Fibroblast of upper back skin (primary cell): ENCODE data around the gene SEL1L2.

Experiments
- DNase-seq: peaks from one replicate; pipeline ENCODE4 v3.0.0-alpha.2; 2013

The SEL1L2 gene

GRCh38 chr20:13929836-13930235, 60.6 kb downstream of the SEL1L2 start:
- DNase-seq: no peak

DNA sequence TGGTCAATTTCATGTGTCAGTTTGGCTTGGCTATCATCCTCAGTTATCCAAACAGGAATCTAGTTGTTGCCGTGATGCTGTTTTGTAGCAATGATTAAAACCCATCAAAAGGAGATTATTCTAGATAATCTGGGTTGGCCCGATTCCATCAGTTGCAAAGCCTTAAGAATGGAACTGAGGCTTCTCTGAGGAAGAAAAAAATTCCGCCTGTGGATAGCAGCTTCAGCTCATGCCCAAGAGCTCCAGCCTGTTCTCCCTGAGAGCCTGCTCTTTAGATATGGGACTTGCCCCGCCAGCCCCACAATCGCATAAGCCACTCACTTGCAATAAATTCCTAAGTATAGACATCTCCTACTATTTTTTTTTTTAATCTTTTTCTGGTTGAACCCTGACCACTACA, 61.5 kb downstream of the SEL1L2 start:
- DNase-seq: no peak

DNA sequence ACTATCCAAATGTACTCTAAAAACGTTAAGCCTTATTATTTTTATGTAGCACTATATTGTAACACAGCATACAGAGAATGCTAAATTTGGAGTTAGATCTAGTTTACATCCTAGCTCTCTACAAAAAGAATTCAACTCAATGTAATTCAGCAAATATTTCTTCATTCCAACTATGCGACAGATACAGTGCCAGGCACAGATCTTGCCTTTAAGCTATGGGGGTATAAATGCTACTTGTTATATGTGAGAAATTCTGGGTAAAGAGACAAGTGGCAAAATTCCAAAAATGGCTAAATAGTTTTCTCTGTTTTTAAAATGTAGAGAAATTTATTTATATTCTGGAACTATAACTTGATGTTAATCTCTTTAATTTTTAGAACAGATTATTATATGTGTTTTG, 63.2 kb downstream of the SEL1L2 start:
- no peak for DNase-seq

DNA sequence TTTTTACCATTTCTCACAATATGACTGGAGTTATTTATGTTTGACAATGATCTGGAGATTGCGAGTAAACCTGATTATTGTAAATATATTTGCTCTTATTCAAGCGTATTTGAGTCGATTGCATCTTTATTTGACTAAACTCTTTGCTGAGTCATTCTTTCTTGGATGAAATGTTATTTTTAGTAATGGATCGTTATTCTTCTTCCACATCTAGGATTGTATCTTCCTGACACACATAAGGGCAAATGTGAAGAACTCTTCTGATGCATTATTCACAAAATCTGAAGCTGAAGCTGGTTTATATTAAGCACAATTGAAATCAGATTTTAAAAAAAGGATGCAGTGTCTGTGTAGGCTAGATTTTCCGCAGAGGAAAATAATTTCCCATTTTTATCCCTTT, 68.2 kb downstream of the SEL1L2 start:
- peak; percentile 3 for DNase-seq

- DNase-seq: no peak
These were observed 75.1 kb downstream of the SEL1L2 start for GRCh38 chr20:13915284-13915683.

GRCh38 chr20:13913572-13913971, 76.8 kb downstream of the SEL1L2 start:
- DNase-seq: no peak

DNA sequence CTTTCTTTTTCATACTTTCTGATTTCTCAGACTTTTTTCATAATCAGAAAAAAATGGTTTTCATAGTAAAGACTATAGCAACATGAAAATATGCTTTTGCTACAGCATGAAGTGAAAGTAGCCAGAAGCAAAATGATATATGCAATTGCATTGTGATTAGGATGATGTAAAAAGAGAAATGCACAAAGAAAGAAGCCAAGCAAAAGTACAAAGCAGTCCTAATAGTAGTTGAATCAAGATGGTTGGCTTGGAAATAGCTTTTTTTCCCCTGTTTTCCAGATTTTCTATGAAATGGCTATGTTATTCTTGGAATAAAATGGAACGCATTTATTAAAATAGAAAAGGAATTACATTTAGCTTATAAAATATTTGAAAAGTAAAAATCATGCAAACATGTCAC, 77.3 kb downstream of the SEL1L2 start:
- no peak for DNase-seq

DNA sequence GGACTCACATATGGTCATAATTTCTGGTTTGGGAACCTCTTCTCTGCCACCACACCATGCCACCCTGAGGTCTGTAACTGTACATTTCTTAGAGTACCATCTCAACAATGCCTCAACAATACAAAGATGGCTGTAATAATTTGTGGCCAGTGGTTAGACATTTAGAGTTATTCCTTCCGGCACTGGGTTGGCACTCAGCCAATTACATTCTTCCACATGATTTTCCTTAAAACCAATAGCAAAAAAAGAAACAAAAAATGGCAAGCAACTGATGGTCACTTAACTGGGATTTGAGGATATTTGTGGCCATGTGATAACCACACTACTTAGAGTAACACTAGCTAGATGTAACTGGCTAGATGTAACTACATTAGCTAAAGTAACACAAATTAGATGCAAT, 79.9 kb downstream of the SEL1L2 start:
- DNase-seq: peak; percentile 17

GRCh38 chr20:13909067-13909466, 81.3 kb downstream of the SEL1L2 start:
- no peak for DNase-seq

DNA sequence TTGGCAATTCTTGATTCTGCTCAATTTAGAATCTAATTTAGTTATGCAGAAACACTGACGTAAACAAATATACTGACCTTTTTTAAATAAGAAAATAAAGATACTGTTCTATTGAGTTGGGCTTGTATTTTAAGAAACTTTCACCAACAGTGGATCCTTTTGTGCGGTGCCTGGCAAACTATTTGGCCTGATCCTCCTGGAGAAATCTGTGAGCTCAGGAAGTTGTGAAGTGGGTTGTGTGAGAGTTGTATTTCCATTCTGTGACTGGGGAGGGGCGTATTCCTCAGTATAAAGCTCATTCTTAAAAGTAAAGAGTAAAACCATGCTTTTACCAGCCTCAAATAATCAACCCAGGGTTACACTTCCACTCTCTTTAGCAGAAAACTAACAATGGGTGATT, 85.6 kb downstream of the SEL1L2 start:
- DNase-seq: no peak

DNA sequence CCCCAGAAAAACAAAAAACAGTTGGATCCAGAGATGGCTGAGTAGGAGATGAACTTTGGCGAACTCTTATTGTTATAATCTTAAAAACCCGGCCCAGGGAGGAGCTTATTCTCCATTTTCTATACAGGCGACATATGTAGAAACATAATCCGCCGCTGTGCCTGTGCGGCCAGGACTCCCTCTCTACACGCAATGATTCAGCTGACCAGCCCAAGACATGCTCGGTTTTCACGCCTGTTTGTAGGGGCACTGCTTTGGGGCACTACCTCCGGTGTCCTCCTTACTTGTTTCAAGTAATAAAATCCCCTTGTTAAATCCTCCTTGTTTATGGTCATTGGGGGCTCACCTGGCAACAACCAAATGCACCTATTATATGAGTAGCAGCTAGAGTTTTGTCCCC, 89.9 kb downstream of the SEL1L2 start:
- no peak for DNase-seq

GRCh38 chr20:13898012-13898612, 92.3 kb downstream of the SEL1L2 start:
- no peak for DNase-seq

DNA sequence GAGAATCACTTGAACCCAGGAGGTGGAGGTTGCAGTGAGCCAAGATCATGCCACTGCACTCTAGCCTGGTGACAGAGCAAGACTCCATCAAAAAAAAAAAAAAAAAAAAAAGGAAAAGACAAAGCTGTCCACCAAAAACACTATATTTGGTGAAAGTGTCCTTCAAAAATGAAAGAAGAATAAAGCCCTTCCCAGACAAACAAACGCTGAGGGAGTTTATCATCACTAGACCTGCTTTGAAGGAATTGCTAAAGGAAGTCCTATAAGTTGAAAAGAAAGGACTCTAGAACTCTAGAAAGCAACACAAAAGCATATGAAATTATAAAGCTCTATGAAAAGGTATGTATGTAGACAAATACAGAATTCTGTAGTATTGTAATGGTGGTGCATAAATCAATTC, 98.8 kb downstream of the SEL1L2 start:
- DNase-seq: no peak

GRCh38 chr20:13884803-13885202, 105.6 kb downstream of the SEL1L2 start:
- DNase-seq: no peak

DNA sequence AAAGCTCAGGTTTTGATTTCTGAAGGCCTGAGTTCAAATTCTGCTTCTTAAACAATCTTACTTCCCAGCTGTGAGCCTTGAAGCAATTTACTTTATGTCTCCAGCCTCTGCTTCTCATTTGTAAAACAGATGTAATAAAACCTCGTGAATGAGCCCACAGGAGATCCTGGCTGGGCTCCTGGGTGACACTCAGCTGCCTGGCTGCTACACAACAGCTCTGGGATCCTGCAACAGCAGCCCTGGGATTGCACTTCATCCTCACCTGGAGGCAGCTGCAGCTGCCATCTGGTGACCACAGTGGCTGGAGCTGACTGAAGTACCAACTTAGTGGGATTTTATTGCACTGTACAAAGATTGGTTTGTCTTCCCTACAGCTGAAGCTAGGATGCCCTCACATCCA, 107.0 kb downstream of the SEL1L2 start:
- DNase-seq: no peak

GRCh38 chr20:13878566-13878965, 111.8 kb downstream of the SEL1L2 start:
- no peak for DNase-seq

DNA sequence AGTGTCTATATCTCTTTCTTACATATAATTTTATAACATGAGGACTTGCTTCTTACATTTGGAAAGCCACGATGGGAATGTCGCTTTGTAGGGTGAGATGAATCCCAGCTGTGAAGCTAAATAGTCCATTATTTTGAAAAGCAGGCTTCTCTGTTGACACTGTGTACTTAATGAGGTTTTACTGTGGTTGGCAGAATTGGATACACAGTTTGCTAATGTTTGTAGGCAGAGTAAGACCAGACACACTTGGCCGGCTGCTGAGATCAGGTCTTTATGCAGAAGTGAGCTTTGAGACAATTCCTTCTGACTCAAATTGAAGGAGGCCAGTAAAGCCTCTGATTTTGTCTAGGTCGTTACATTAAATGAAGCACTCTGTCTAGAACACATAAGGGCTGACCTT, 112.6 kb downstream of the SEL1L2 start:
- DNase-seq: no peak

DNA sequence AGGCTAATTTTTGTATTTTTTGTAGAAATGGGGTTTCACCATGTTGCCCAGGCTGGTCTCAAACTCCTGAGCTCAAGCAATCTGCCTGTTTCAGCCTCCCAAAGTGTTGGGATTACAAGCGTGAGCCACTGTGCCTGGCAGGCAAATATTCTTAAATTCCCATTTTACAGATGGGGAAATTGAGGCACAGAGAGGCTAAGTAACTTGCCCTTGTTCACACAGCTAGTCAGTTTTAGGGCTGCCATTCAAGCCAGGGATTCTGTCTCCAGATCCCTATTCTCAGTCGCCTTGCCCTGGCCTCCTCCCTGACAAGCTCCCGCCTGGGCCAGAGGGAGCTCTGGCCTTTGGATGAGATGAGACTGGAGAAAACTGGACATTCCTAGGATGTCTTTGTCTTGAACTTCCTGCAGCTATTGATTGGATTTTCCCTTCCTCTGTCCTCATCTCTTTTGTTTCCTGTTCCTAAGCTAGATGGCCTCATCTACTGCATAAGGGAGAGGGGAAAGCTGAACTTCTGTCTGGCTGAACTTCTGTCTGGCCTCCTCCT, 115.1 kb downstream of the SEL1L2 start:
- DNase-seq: no peak

DNA sequence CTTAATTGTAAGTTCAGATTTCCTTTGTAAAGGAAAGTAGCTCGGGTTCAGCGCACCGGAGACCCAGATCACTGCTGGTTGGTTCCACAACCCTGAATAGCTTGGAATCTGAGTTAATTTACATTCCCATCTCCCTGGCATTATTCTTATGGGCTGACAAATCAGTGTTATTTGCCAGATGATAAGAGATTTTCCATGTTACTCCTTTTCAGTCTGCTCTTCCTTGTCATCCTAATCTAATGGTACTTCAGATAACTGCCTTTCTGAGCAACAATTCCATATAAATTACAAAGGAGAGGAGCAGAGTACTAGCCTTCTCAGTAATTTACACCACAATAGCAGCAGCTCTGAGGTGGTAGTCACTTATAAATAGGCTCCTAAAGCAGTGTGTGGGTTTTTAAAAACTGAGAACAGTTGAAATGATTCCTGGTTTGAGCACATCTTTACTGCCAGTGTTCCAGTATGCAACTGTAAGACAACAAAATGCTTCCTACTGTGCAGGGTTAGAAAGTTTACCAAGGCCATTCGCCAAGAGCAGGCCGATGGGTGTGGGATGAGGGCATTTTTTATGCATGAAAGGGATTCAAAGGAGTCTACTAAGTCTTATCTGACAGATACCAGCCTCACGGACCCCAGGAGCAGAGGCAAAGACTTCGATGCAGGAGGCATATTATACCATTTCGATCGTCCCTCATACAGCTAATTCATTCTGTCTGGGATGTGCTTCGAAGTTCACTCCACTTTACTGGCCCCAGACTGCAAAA, 115.8 kb downstream of the SEL1L2 start:
- DNase-seq: no peak

DNA sequence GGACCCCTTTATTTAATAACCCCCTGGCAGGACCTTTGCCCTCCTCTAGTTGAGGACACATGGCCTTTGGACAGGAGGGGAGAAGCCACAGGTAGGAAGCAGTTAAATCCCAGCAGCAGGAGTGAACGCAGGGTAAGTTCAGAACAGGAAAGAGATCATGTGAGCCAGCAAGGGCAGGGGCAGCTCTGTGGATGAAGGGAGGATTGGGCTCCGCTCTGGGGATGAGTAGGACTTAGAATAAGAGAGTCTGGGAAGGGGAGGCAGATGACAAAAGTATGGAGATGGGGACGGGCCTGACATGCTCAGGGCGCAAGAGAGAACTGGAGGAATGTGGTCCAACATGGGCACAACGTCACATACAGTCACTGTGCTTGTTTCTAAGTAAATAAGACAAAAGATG, 116.6 kb downstream of the SEL1L2 start:
- DNase-seq: no peak

- no peak for DNase-seq
These were observed 120.2 kb downstream of the SEL1L2 start for GRCh38 chr20:13870170-13870748.

DNA sequence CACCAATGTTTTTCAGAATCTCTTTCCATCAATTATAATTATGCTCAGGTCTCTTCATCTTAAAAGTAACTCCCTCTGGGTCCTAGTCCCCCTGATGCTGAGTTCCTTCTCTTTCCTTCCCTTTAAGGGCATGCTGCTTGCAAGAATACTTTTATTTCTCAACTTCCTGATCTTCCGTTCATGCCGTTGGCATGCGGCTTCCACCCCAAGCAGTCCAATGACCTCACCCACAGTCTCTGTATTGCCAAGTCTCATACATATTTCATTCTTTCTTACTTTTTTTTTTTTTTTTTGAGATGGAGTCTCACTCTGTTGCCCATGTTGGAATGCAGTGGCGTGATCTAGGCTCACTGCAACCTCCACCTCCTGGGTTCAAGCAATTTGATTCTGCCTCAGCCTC, 122.1 kb downstream of the SEL1L2 start:
- peak; percentile 89 for DNase-seq

DNA sequence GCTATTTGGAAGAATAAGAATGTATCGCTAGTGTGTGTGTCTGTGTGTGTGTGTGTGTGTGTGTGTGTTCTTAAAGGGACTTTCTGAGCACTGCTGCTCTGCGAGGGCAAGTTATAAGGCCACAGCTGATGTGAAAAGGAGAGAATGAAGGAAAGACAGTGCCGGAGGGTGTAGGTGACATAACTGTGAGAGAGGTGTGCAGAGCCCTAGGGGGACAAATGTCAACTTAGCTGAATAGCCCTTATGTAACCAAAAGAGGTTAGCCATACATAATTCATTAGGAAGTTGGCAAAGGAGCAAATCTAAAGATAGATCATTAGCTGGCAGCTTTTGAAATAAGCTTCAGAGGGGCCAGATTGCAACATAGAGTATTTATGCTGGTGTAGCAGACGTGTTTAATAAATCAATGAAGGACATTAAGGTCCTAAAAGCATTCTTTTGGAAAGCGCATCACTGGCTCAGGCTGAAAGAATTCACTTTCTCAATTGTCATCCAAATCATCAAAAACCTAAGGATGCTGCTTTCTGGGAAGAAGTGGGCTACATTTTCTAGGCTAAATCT, 124.5 kb downstream of the SEL1L2 start:
- peak; percentile 91 for DNase-seq

GRCh38 chr20:13865156-13865555, 125.3 kb downstream of the SEL1L2 start:
- peak; percentile 77 for DNase-seq
